Activated naive CD4-positive, alpha-beta T cell treated with anti-CD3 and anti-CD28 coated beads, Interleukin-2, amount 10 ng/mL, durations not matched to agents 5 hours and 36 hours (primary cell): Measurements from ENCODE around the gene TATDN3. TPM values are rescaled to one million over a fixed set of nuclear protein-coding genes. Genes with fewer than 3 reads are reported as not detected.

Source experiments
- total RNA-seq, 2 experiments: library from RNA; stranded (reverse); gene quantifications; one replicate each; pipeline ENCODE4 v1.2.3, GENCODE V29; 2021

Gene TATDN3, protein sequence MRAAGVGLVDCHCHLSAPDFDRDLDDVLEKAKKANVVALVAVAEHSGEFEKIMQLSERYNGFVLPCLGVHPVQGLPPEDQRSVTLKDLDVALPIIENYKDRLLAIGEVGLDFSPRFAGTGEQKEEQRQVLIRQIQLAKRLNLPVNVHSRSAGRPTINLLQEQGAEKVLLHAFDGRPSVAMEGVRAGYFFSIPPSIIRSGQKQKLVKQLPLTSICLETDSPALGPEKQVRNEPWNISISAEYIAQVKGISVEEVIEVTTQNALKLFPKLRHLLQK
- 10 to 100 TPM; 12.5 to 14.2 TPM for total RNA-seq

DNA sequence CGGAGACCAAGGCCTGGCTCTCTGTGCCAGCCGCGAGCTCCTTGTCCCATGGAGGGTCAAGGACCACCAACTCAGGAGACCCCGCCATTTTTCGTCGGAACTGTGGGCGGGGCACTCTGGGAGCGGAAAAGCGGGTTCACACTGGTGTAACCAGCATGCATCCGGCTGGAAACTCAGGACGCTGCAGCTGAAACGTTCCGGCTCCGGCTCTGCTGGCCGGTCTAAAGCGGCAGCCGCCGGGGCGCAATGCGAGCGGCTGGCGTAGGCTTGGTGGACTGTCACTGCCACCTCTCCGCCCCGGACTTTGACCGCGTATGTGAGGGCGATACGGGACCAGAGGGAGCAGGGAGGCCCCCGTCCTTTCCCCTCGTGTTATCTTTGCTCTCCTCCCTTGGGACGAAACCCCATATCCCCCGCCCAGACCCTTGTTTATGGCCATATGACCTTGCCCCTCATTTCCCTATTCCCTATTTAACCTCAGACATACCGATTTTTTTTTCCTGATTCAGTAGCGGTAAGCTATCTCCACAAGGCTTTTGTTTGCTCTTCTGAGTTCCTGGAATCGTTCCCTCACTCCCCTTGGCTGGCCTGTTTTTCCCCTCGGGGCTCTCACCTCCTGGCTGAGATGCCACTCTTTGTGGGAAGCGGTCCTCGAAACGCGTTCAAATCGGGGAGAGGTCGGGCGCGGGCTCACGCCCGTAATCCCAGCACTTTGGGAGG lies at the start of gene TATDN3, which contains the start of gene NSL1:
TSS of gene TATDN3 (plus strand) at position 219 of the 720 bp plus-strand sequence. CDS start at position 247, 28 bp downstream.
TSS of gene NSL1 (minus strand) at position 102 of the 720 bp plus-strand sequence. CDS start at position 88, 14 bp downstream.

DNA sequence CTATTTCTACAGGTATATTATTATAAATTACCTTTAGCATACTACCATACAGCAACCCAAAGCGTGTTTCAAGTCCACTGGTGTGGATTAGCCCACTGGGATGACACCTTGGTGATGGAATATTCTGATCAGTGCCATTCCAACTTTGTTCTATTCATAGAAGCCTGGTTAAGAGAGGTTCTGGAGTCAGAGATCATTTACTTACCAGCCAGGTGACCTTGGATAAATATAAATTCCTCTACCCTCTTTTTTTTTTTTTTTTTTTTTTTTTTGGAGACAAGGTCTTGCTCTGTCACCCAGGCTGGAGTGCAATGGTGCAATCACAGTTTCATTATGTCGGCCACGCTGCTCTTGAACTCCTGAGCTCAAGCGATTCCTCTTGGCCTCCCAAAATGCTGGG lies 55.9 kb downstream of the TATDN3 start, which contains the start of gene SPATA45:
TSS of gene SPATA45 (minus strand) at position 101 of the 400 bp plus-strand sequence. CDS start 11,500 bp downstream, outside the sequence.

DNA sequence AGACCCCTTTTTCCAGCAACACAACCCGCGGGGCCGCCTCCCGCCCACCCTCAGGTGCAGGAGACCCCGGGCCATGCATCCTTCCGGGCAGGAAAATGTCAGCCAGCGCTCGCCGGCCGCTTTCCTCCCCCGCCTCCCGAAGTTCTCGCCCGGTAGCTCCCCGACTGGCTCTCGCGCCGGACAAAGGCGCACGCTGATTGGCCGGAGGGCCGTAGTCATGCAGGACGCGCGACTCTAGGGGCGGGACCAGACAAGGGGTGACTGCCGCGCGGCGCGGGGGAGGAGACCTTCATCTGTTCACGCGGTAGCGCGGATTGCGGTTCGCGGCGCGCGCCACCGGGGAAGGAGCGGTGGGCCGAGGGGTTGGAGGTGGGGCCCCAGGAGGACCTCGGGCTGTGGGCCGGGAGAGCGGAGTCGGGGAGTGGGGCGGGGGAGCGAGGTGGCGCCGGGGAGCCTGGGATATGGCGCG lies 66.3 kb downstream of the TATDN3 start, which contains the start of gene FLVCR1:
TSS of gene FLVCR1 (plus strand) at position 284 of the 469 bp plus-strand sequence. CDS start at position 462, 178 bp downstream.

Other genes starting within 250 kb of the TATDN3 start
- gene ATF3, start 183.1 kb upstream of the TATDN3 start, total RNA-seq, result 10 to 100 TPM; 10.6 to 11.1 TPM
- gene BATF3, start 92.1 kb upstream of the TATDN3 start, total RNA-seq, result 1 to 10 TPM; 3.7 to 6.6 TPM
- gene NSL1, start 117 bp upstream of the TATDN3 start, total RNA-seq, result 10 to 100 TPM; 30.6 to 31.3 TPM
- gene SPATA45, start 55.8 kb downstream of the TATDN3 start, total RNA-seq, result not detected
- 10 to 100 TPM; 10.9 to 13.0 TPM for gene FLVCR1, start 66.4 kb downstream of the TATDN3 start, total RNA-seq
- gene VASH2, start 158.6 kb downstream of the TATDN3 start, total RNA-seq, result under 1 TPM; 0.15 to 0.24 TPM
- 10 to 100 TPM; 44.2 to 45.2 TPM for gene ANGEL2, start 224.0 kb downstream of the TATDN3 start, total RNA-seq